OCI-LY1 (cell line): ENCODE results near the gene EXOSC6.
A peak's percentile ranks its signal among the peaks of the same experiment; 100 is the strongest.
"Not testable (repeated sequence)": the region's sequence is repeated elsewhere in the genome, so short reads cannot be mapped to it uniquely, and the experiment has no call there.

Source experiments
- H2AFZ ChIP-seq: fragments of 200-600 bp; sonication (generic), shearing (Covaris generic); 2 replicates; pipeline ENCODE4 v1.6.0; 2014; ENCODE audit warnings: antibody characterized with exemption, mild to moderate bottlenecking, low read length
- H3F3A ChIP-seq: fragments of 200-600 bp; sonication (generic), shearing (Covaris generic); 2 replicates; pipeline ENCODE4 v1.6.0; 2014; ENCODE audit warnings: mild to moderate bottlenecking, antibody characterized with exemption, low read length, moderate library complexity; ENCODE audit not compliant: insufficient read depth
- H3K27ac ChIP-seq: fragments of 200-600 bp; sonication (generic); 2 replicates; pipeline ENCODE4 v1.5.1; 2014; ENCODE audit warnings: low read length, mixed run types, mild to moderate bottlenecking, low read depth; ENCODE audit not compliant: poor library complexity, severe bottlenecking
- H3K27me3 ChIP-seq: fragments of 200-600 bp; sonication (generic); 2 replicates; pipeline ENCODE4 v1.6.0; 2014; ENCODE audit warnings: antibody characterized with exemption, mild to moderate bottlenecking, low read length, moderate library complexity; ENCODE audit not compliant: insufficient read depth
- H3K36me3 ChIP-seq: fragments of 200-600 bp; sonication (generic); 2 replicates; pipeline ENCODE4 v1.6.1; 2014; ENCODE audit warnings: mild to moderate bottlenecking, antibody characterized with exemption, low read length, moderate library complexity, mixed read lengths; ENCODE audit not compliant: insufficient read depth
- H3K4me1 ChIP-seq: fragments of 200-600 bp; sonication (generic); 2 replicates; pipeline ENCODE4 v1.5.1; 2014; ENCODE audit warnings: mild to moderate bottlenecking, low read length, moderate library complexity; ENCODE audit not compliant: insufficient read depth, severe bottlenecking
- H3K4me2 ChIP-seq: fragments of 200-600 bp; sonication (generic), shearing (Covaris generic); 2 replicates; pipeline ENCODE4 v1.6.1; 2014; ENCODE audit warnings: low read length
- H3K4me3 ChIP-seq: fragments of 200-600 bp; sonication (generic); 2 replicates; pipeline ENCODE4 v1.5.1; 2014; ENCODE audit warnings: low read length, low read depth, mild to moderate bottlenecking, mixed read lengths; ENCODE audit not compliant: poor library complexity, severe bottlenecking
- H3K79me2 ChIP-seq: fragments of 200-600 bp; shearing (Covaris generic); 2 replicates; pipeline ENCODE4 v1.6.1; 2016; ENCODE audit warnings: mixed run types, low read length, mixed read lengths; ENCODE audit not compliant: insufficient read depth
- H3K9ac ChIP-seq: fragments of 200-600 bp; sonication (generic), shearing (Covaris generic); 2 replicates; pipeline ENCODE4 v1.6.1; 2014; ENCODE audit warnings: mild to moderate bottlenecking, low read length, mixed read lengths
- H3K9me2 ChIP-seq: fragments of 200-600 bp; sonication (generic), shearing (Covaris generic); 2 replicates; pipeline ENCODE4 v1.6.1; 2014; ENCODE audit warnings: low read depth, mild to moderate bottlenecking, low read length, mixed read lengths
- H3K9me3 ChIP-seq: fragments of 200-600 bp; shearing (Covaris generic); 2 replicates; pipeline ENCODE4 v1.6.1; 2014; ENCODE audit warnings: low read length, mixed read lengths
- H4K20me1 ChIP-seq: fragments of 200-600 bp; sonication (generic), shearing (Covaris generic); 2 replicates; pipeline ENCODE4 v1.6.0; 2016; ENCODE audit warnings: mild to moderate bottlenecking, low read length; ENCODE audit not compliant: insufficient read depth
- CTCF ChIP-seq: fragments of 200-600 bp; sonication (generic), shearing (Covaris generic); IDR thresholded peaks from 2 replicates; pipeline ENCODE4 v1.5.1; 2017; ENCODE audit warnings: mild to moderate bottlenecking, antibody characterized with exemption, low read length, moderate library complexity, mixed read lengths
- EZH2 ChIP-seq: fragments of 200-600 bp; sonication (generic), shearing (Covaris generic); IDR thresholded peaks from 2 replicates; pipeline ENCODE4 v1.8.0; 2017; ENCODE audit warnings: borderline replicate concordance, mixed run types, mild to moderate bottlenecking, antibody characterized with exemption, low read length, moderate library complexity, mixed read lengths

Gene EXOSC6

GRCh38 chr16:70289229-70290094 lies 37.7 kb upstream of the EXOSC6 start, which contains the start of gene AARS1:
AARS1 (minus strand) TSS chr16:70289506; CDS start chr16:70282763, 6,743 bp downstream.
- Histone ChIP-seq H3K4me1 (peaks cover 14% of the 10 kb centered on the region), H2AFZ (peak within 1 kb of the TSS; percentile 95), H3K4me3 (peak within 1 kb of the TSS; percentile 78), H3K36me3 (peaks cover 18% of the 10 kb centered on the region), H3K27ac (peak within 1 kb of the TSS; percentile 89), H3K9me3 (no peaks in the 10 kb centered on the region), H3K27me3 (no peaks in the 10 kb centered on the region), H3K79me2 (peaks cover 25% of the 10 kb centered on the region), H4K20me1 (no peaks in the 10 kb centered on the region), H3K9me2 (no peaks in the 10 kb centered on the region), H3K4me2 (peak within 1 kb of the TSS; percentile 80), H3K9ac (peak within 1 kb of the TSS; percentile 91), H3F3A (no peaks in the 10 kb centered on the region)
- TF ChIP-seq CTCF = no peak
- no peak for TF ChIP-seq EZH2

GRCh38 chr16:70287304-70287971 lies 35.7 kb upstream of the EXOSC6 start:
- peaks cover 14% of the 10 kb centered on the region for H3K4me1 ChIP-seq
- peak overlapping the region; percentile 59; the same call in 1 of the 2 replicates for H3K9ac ChIP-seq
- H3K9me2 ChIP-seq, H2AFZ ChIP-seq, H3K27me3 ChIP-seq, H4K20me1 ChIP-seq, H3F3A ChIP-seq, H3K9me3 ChIP-seq: not testable (repeated sequence)
- peaks cover 28% of the 10 kb centered on the region for H3K79me2 ChIP-seq
- H3K4me2 ChIP-seq = peak overlapping the region; percentile 62
- H3K36me3 ChIP-seq = peaks cover 36% of the 10 kb centered on the region
- peak overlapping the region; percentile 89 for H3K27ac ChIP-seq
- H3K4me3 ChIP-seq = peak overlapping the region; percentile 78

- no peaks in the 10 kb centered on the region for H3K9me3 ChIP-seq
- H3K79me2 ChIP-seq = peaks cover 5% of the 10 kb centered on the region; the same call in 1 of the 2 replicates
- no peak overlapping the region for H3K4me2 ChIP-seq
- no peak overlapping the region for H3K4me3 ChIP-seq
- H3K9me2 ChIP-seq = no peaks in the 10 kb centered on the region
- H4K20me1 ChIP-seq = no peaks in the 10 kb centered on the region
- peaks cover 86% of the 10 kb centered on the region for H3K36me3 ChIP-seq
- no peaks in the 10 kb centered on the region for H3K4me1 ChIP-seq
- H3F3A ChIP-seq = no peaks in the 10 kb centered on the region
- H3K9ac ChIP-seq = no peak overlapping the region
- no peak overlapping the region for H2AFZ ChIP-seq
- H3K27ac ChIP-seq = no peak overlapping the region
- no peaks in the 10 kb centered on the region for H3K27me3 ChIP-seq
- TF ChIP-seq EZH2 = no peak
- TF ChIP-seq CTCF = no peak
These were observed 24.7 kb upstream of the EXOSC6 start for GRCh38 chr16:70276392-70276791.
